GM19240 (cell line): ENCODE data around the gene CAPZB.
"Not testable (repeated sequence)": the region's sequence is repeated elsewhere in the genome, so short reads cannot be mapped to it uniquely, and the experiment has no call there.

Experiments
- DNase-seq: peaks from one replicate; pipeline ENCODE4 v3.0.0; 2011; ENCODE audit warnings: low spot score; ENCODE audit not compliant: insufficient read length

CAPZB gene

DNA sequence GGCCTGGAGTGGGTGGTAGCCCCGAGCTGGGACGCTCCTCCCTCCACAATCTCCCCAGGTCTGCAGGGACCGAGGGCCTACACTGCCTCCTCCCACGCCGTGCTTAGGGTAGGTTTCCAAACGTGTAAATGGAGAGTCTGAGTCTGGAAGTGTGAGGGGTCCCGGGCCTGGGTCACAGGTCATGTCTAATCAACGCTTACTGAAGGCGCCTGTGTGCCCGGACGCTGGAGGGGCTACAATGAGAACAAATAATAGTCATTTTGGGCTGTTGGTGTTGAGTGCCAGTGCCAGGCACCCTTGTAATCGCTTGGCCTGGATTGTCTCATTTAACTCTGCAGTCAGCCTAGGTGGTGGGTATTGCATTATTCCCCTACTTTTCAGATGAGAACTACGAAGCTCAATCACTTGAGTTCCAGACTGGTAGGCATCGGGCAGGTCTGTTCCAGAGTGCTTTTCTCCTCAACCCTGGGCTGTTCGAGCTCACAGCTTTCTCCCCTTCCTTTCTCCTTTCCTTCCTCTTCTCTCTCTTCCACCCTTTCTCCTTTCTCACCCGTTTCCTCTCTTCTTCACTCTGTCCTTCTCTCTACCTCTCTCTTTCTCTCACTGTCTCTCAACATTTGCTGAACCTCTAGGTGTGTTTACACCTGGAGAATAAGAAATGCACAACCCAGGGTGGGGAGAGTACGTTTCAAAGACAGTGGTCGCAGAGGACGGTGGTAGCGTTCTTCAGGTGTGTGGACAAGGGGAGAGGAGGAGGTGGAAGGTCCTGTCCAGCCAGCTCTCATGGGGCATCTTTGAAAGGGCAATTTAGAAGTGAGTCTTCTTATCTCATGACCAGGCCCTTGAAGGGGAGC is 172.3 kb downstream of the CAPZB start:
- no peak for DNase-seq

DNA sequence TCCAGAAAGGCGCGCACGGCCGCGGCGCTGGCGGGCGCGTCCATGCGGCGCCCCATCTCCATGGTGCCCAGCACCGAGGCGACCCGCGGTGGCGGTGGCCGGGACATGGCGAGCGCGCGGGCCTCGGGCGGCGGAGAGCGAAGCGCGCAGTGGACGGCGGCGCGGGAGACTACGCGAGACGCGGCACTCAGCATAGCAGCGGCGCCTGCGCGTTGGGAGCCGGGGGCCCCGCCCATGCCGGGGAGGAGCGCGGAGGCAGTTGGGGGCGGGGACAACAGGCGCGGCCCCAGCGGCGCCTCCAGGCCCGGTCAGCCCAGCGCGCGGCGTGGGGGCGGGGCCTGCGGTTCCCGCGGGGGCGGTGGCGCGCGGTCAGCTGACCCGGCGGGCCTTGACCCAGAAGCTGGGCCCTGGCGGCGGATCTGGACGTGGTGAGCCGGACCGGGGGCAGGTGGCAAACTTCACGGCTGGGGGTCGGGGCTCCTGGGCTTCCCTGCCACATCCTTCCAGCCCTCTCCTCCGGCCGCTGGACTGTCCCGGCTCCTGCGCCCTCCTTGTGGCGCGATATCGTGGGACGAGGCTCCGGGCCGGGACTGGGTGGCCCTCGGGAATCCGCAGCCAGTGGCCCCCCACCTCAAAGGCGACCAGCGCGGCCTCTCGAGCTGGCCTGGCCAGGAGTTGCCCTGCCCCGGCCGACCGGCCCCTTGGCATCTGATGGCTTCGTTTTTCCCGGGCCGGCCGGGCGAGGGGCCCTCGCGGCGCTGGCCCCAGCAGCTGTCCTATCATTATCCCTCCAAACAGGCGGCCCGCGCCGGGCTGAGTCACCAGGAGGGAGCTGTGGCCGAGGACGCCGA is 173.2 kb downstream of the CAPZB start, which contains the start of the genes AKR7A2 and SLC66A1:
TSS of gene AKR7A2 (minus strand) at position 214 of the 851 bp plus-strand sequence. CDS start at position 194, 20 bp downstream.
TSS of gene SLC66A1 (plus strand) at position 396 of the 851 bp plus-strand sequence. CDS start 5,352 bp downstream, outside the sequence.
- DNase-seq = peak; percentile 93

DNA sequence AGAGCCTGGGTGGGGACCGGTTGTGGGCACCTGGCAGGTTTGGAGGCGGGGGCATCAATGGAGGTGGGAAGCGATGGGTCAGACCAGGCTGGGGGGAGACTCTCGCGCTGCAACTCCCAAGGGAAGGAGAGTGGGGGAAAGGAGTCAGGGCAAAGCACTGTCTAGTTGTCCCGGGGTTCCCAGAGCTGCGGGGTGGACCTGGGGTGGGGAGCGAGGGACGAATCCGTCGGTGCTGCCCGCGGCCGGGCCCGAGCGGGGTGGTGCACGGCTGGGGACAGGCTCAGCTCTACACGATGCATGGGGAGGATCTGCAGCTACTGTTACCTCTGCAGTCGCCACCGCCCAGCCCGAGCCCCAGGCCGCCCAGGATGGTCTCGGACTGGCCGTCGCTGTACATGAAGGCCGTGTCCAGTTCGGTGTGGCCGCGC is 173.8 kb downstream of the CAPZB start:
- DNase-seq = no peak

DNA sequence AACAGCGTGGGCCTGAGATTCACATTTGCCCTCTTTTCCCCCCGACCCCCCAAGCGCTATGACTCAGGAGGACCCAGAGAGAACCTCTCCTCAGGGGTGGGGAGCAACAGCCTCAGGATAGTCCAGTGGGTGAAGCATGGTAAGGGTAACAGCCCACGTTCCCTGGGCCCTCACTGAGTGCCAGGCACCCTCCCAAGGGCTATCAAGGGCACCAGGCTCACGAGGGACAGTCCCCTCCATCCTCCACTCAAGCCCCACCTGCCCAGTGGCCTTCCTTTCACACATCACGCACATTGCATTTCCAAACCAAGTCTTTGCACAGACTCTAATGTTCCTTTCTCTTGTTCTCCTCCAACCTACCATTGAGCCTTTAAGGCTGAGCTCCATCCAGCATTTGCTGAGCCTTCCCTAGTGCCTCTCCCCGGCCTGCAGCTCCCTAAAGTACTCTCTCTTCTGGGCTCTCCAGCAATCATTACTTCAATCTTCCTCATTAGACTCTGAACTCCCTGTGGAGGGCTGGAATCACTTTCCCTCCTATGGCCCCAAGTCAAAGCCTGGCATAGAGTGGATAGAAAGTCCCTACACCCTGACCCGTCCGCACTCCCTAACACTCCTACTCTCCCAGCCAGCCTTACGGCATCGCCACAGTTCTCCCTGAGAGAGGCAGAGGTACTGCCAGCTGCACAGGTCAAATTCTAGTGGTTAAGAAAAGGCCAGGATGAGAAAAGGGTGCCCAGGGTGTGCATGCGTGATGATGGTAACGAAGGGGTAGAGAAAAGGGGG is 174.4 kb downstream of the CAPZB start:
- no peak for DNase-seq

DNA sequence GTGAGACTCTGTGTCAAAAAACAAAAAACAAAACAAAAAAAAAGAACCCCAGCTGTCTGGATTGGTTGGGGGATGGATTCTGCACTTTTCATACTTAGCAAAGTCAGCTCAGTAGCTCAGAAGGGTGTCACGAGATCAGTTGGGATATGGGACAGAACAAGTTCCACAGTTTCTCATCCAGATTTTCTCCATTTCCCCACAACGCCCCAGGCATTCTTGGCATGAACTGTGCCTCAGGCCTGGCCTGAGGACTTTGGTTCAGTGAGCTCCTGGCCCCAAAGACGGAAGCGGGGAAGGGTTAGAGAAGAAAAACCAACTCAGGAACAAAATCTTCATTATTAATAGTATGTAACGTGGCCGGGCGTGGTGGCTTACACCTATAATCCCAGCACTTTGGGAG is 175.3 kb downstream of the CAPZB start:
- no peak for DNase-seq

DNA sequence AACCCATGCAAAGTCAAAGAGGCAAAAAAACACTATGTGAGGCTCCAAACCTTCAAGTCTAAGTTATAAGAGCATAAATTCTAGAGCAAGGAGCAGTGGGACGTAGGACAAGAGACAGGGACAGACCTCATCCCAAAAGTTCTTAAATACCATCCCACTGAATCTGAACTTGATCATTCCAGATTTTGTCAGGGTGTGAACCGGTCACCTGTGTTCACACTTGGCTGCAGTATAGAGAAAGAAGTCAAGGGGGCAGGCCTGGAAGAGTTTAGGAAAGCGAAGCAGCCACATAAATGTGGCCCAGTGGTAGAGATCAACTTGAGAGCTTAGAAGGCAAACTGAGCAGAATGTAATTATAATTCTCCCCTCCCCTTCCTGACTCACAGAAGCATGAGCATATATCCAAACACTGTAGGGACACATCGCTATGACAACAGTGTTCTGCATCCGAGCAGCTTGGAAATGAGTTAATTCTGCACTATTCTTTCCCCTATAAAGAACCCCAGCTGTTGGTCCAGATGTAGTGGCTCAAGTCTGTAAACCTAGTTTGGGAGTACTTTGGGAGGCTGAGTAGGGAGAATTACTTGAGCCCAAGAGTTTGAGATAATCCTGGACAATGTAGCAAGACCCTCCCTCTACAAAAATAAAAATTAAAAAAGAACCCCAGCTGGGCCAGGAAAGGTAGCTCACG is 176.1 kb downstream of the CAPZB start:
- DNase-seq = no peak

DNA sequence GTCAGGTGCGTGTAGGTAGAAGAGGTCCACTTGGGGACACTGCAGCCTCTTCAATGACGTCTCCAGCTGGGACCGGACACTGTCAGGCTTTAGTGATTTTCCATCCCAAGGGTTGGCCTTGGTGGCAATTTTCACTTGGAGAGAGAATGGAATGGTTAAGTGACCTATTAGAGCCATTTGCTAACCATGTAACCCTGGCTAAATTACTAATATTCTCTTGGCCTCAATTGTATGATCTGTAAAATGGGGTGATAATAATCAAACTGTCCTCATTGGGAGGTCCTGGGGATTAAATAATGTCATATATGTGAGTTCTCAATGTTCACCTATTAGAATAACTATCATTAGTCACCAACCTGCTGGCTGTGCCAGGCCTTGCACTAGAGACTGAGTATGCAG is 176.8 kb downstream of the CAPZB start:
- DNase-seq = no peak

DNA sequence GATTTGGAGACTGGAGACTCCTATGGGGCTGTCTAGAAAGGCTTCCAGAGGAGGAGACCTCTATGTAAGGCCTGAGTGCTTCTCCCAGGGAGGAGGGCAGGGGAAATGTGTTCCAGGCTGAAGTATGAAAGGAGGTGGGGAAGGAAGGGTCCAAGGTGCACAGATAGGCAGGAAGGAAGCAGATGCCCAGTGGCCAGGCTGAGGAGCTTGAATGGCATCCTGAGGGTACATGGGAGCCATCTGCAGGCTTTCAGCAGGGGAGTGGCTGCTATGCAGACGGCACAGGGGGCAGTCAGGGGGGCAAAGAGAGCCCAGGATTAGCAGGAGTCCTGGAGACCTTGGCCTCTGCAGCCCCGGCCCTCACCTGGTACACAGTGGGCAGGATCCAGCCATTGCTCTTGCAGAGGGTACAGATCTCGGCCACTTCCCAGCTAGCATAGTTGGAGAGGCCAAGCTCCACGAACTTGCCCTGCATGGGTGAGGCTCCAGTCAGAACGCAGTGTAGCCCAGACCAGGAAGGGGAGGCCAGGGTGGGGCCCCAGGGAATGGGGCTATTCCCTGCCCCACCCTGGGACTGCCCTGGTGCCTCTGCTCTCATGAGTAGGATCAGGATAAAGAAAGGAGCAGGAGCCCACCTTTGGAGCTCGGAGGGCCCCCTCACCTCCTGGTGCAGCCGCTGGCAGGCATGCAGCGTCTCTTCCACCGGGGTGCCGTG is 177.4 kb downstream of the CAPZB start:
- DNase-seq = no peak

DNA sequence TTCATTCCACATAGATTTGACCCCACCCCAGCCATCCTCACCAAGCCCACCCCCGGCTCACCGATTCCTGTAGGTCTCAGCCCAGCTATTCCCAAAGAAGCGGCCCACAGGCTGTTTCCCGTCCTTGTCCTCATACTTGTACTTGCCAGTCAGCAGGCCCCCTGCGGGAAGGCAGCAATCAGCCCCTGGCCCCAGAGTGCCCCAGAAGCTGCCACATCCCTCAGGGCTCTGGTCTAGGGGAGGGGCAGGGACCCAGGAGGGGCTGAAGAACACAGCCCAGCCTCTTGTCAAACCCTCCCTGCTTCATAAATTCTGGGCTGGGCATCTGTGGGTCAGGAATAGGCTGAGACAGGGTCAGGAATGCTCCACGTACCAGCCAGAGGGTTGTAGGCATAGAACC is 178.4 kb downstream of the CAPZB start:
- no peak for DNase-seq

DNA sequence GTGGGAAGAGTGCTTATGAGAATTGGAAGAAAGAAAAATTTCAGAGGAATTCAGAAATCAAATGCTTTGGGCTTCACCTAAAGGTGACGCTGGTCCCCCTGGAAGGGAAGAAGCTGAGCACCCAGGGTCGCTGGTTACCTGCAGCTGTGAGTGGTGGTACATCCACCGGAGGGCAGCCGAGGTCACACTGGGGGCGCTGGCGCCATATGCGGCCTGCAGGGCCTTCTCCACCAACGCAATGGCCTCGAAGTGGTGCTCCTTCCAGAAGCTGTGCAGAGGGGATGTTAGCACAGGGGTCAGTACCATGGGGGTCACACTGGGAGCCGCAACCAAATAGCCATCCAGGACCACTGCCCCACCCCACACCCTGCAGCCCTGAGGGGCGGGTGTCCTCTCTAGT is 179.5 kb downstream of the CAPZB start:
- no peak for DNase-seq

DNA sequence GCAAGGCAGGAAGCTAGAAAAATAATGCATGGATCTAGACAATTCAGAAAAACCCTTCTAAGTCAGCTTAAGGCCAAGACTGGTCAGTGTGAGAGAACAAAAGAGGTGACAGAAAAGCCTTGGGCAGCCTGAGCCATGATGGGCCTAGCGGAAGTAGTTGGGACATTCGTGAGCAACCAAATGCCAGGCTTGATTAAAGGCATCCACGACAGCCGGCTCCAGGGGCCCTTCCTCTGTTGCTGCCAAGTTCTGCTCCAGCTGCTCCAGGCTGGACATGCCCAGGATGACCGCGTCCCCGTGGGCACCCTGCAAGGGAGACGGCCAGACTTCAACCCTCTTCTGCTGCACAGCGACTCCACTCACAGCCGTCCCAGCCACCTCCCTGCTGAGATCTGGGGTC is 181.3 kb downstream of the CAPZB start:
- not testable (repeated sequence) for DNase-seq

DNA sequence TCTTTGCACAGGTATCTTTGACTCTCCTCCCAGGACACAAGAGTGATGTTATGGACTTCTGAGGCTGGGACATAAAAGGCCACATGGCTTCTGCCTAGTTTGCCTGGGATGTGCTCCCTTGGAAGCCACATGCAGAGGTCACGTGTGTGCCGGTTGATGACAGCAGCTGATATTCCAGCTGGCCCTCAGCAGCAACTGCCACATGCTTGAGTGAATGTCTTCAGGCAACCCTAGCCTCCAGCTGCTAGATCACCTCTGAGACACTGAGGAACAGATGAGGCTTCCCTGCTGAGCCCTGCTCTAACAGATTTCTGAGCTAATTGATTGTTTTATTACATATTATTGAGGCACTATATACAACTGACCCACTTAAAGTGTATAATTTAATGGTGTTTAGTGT is 185.1 kb downstream of the CAPZB start:
- DNase-seq = no peak

DNA sequence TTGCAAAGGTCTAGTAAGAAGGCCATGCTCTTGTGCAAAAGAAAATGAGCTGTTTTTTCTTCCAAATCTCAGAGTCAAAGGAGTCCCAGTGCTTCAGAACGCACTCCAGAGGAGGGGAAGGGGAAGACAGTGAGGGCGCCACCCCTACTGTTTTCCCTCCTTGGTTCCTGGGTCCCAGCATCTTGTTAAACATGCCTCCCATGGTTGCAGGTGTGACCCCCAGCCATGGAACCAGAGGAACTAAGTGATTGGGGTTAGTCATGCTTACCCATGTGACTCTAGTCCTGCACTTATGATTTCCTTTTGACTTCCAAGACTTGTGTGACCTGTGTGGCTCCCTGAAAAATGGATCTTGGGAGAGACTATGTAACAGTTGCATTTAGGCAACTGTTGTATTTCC is 190.7 kb downstream of the CAPZB start:
- no peak for DNase-seq

DNA sequence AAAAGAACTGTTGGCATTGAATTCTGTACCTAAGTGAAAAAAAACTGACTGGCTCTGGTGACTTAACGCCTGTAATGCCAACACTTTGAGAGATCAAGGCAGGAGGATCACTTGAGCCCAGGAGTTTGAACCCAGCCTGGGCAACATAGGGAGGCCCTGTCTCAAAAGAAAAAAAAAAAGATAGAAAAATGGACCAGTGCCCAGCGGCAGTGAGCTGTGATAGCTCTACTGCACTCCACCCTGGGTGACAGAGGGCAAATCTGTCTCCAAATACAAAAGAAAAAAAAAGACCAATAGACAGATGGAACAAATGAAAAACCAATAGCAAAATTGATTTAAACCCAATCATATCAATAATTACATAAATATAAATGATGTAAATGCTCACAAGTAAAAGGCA is 196.1 kb downstream of the CAPZB start:
- no peak for DNase-seq
